Activated CD4-positive, CD25-positive, alpha-beta regulatory T cell treated with anti-CD3 and anti-CD28 coated beads, Interleukin-2, amount 50 U/mL, for 24 hours (primary cell): ENCODE data around the gene PPT2.
"Not testable (repeated sequence)": the region's sequence is repeated elsewhere in the genome, so short reads cannot be mapped to it uniquely, and the experiment has no call there.

ENCODE experiments used
- ATAC-seq, 2 donors: fragments of 150-1000 bp; cut with Tn5 transposase; one replicate each; pipeline ENCODE4 v1.10.0; 2021; ENCODE audit warnings: mild to moderate bottlenecking in 1 of 2, moderate library complexity in 1 of 2

The PPT2 gene

DNA sequence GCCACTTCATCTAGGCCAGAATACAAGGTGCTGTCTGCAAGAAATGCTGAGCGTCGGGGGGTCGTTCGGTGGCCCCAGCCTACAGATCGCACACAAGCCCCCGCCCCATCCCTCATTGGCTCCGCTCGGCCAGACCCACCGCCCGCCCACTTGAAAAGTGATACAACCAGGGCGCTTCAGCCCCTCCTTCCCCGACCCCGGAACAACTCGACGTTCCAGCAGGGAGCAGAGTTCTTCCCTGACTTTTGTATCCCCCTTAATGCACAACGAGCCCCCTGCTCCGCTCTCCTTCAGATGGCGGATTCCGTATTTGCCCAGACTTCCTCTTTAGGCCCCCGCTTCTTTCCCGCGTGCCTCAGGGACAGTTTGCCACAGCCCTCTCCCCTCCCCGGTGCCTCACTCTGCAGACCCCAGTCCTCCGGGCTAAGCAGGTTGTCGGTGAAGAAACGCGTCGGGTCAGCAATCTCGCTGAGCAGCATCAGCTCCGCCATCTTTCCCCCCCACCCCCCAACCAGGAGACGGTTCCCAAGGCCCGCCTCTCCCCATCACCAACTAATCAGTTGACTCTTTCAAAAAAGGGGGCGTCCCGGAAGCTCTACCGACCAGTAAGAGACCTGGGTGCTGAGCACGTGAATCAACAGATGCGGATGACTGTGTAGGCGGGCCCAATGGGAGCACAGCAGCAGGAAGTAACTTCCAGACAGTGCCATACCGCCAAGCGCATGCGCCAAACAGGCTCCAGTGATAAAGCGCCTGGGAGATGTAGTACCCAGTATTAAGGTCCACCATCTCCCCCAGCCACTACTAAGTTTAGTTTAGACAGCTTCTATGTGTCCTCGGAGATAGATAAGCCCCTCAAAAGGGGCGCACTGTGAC lies 26.0 kb upstream of the PPT2 start, which contains the start of gene ATF6B:
Gene ATF6B, minus strand, starts transcription at position 530 of the 876 bp plus-strand sequence. Its CDS starts 39 bp downstream, at position 491.
- peak; percentile 94 to 96 for ATAC-seq

DNA sequence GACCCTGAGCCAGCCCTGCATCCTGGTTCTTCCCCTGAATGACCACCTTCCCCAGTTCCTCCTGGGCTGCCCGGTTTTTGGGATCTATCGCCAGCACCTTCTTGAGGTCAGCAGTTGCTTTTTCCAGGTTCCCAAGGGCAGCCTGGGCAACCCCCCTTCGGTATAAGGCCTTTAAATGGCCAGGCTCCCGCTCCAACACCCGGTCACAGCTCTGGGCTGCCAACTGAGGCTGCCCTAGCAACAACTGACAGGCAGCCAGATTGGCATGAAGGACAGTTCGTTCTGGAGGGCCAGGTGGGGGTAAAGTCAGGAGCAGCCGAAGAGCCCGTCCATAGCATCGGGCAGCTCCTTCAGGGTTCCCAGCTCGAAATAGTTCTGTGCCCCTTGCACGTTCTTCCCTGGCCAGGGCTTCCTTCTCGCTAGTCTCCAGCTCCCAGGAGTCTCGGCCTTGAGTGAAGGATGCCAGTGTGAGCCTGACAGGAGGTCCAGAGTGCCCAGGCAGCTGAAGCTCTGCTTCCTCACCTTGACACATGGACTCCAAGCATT lies 25.1 kb upstream of the PPT2 start:
- no peak for ATAC-seq

DNA sequence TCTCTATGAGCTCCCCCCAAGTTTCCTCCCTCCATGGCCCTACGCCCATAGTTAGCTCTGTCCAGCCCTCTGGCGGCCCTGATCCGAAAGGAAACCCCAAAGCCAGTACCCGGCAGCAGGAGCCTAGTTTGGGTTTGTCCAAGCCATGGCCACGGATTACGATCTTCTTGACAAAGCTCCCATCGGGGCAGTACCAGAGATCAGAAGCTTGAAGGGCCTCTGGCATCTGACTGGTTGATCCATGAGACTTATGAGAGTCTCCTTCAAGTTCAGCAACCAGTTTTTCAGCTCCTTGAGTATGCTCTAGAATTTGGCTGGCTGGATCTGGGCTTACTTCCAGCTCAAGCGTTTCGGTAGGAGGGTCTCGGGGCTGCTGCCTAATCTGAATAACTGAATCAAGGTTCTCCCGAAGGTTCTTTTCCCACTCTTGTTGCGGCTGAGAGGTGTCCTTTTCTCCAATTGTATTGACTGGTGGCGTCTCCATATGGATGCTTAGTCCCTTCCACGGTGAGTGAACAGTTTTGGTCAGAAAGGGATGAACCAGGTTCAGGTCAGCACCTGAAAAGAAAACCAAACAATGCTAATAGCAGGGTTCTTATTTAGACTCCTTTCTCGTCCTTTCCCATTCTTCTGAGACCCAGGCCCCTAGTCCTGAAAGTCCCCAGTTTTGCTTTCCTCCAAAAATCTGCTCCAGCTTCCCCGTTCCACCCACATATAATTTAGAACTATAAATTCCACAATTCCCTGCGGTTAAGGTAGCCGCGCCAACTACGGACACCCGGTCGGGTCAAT lies 24.4 kb upstream of the PPT2 start:
- no peak for ATAC-seq

DNA sequence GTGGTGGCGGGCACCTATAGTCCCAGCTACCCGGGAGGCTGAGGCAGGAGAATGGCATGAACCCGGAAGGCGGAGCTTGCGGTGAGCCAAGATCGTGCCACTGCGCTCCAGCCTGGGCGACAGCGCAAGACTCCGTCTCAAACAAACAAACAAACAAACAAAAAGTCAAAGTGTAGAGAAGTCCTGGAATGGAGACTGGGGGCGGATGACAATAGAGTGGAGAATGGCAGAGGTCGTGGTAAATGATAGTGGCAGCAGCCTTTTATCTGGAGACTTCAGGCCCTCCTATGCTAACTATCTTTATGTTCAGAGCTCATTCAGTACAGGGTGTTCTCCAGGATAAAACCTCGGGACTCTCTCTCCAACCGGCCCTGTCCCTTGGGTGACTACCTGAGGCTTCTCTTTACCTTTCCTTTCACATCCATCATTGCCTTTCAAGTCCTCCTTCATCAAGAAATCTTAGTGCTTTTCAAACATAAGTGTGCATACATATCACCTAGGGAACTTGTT lies 22.4 kb upstream of the PPT2 start:
- ATAC-seq = no peak

DNA sequence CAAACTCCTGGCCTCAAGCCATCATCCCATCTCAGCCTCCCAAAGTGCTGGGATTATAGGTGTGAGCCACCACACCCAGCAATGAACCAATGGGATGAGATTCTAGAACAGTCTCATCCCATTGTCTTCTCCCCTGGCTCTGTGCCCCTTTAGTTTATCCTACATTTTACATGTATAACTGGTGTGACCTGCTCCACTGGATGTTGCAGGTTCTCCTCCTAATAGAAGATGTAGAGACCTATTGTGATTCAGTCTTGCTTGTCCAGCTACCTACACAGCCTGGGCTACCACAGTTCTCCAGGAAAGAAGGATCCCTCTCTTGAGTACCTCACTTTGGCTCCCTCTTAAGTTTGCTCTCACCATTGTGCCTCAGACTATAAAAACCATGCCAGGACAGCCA lies 21.8 kb upstream of the PPT2 start:
- ATAC-seq = no peak

DNA sequence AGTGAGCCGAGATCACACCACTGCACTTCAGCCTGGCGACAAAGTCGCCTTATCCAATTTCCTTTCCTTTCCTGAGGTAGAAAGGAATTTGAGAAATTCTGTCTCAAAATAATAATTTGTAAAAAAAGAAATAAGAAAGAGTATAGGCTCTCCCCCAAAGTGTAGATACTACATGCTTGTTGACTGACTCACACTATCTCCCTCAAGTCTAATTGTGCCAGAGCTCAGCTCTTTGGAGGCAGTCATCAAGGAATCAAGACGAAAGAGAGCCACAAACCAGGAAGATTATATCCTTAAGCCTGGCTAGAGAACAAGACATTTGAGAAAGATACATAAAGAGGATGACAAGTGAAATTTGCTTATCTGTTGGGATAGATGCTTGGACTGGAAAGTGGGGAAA lies 20.2 kb upstream of the PPT2 start:
- no peak for ATAC-seq

DNA sequence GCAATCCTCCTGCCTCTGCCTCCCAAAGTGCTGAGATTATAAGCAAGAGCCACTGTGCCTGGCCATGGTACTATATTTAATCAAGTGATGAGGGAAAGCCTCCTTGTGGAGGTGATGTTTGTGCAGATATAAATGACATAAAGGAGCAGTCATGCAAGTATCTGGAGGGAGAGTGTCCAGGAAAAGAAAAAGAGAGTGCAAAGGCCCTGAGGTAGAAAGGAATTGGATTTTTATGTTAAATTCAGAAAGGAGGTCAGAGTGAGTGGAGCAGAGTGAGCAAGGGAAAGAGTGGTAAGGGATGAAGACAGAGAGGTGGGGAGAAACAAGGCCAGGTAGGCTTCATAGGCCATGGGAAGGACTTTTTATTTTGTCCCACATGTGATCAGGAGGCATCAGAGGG lies 16.5 kb upstream of the PPT2 start:
- ATAC-seq = no peak

DNA sequence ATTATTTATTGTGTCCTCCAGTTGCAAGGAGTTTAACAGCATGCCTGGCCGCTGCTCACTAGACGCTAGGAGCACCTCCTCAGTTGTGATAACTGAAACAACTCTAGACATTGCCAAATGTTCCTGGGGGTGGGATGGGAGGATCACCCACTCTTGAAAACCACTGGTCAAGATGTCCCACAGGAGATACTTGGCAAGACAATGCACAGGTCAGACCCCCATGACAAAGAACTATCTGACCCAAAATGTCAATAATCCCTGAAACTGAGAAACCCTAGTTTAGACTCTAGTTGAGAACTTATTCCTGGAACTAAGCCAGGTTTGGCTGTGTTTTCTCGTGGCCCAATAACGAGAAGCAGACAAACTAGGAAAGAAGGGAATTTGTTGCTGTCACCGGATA lies 14.4 kb upstream of the PPT2 start:
- ATAC-seq = no peak

DNA sequence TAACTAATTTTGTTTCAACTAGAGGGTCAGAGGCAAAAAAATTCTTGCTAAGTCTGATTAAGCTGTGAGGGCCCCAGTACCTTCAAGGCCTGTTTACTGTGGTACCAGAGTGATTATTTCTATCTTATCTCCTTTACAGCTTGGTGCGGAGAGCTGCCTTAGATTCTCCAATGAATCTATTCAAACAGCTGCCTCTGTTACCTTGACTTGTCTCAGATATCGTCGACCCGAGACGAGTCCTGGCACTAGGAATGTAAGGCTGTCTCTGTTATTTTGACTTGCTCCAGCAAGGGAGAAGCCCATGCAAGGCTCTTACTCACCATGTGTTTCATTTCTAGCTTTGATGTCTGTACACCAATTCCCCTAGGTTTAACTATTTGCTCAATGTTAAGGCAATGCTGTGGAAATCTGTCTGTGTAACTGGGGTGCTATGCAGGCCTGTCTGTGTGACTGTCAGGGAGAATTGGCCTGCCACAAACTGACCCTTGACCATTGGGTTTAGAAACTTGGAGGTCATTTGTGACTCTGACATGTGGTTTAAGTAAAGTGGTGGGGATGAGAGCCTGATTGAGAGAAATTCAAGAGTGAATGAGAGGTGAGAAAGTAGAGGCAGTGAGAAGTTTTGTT lies 13.4 kb upstream of the PPT2 start:
- no peak for ATAC-seq

DNA sequence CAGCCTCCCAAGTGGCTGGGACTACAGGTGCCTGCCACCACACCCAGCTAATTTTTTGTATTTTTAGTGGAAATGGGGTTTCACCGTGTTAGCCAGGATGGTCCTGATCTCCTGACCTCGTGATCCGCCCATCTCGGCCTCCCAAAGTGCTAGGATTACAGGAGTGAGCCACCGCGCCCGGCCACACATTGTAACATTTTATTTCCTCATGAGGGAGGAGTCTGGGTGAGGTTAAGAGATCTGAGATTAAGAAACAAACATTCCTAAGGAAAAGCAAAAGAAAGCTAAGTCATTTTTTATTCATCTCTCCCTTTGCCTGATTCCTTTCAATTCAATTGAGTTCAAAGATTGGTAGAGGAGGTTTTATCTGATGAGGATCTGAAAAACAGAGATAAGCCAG lies 9.7 kb upstream of the PPT2 start:
- not testable (repeated sequence) for ATAC-seq

DNA sequence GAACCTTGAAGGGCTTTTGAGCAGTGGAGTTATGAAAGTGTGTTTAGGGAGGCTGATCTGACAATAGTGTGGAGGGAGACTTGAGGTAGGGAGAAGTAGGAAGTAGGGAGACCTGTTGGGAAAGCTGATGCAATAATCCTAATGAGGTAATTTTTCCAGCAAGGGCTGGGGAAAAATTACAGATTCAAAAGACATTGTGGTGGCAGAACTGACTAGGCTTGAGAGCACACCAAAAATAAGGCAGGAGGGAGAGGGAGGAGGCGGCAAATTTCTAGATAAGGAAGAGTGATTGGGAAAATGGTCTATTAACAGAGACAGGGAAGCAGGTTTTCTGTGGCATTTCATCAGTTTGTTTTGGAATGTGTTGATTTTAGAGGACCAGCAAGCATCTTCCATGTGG lies 7.7 kb upstream of the PPT2 start:
- no peak for ATAC-seq

DNA sequence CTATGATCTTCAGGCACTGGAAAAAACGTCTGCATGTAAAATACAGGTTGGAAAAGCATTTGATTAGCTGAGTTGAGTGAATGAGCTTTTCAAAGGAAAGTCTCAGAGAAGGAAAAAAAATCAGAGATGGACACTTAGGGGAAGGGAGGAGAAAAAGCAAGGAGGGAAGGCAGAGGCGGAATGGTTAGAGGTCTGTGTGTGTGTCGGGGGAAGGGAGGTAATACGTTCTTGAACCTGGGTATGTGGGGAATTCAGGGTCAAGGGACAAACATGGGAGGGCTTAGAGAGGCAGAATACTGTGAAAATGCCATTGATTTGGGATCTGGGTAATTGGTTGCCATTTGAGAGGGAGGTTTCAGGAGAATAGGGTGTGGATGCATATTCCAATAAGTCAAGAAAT lies 7.3 kb upstream of the PPT2 start:
- ATAC-seq = no peak

DNA sequence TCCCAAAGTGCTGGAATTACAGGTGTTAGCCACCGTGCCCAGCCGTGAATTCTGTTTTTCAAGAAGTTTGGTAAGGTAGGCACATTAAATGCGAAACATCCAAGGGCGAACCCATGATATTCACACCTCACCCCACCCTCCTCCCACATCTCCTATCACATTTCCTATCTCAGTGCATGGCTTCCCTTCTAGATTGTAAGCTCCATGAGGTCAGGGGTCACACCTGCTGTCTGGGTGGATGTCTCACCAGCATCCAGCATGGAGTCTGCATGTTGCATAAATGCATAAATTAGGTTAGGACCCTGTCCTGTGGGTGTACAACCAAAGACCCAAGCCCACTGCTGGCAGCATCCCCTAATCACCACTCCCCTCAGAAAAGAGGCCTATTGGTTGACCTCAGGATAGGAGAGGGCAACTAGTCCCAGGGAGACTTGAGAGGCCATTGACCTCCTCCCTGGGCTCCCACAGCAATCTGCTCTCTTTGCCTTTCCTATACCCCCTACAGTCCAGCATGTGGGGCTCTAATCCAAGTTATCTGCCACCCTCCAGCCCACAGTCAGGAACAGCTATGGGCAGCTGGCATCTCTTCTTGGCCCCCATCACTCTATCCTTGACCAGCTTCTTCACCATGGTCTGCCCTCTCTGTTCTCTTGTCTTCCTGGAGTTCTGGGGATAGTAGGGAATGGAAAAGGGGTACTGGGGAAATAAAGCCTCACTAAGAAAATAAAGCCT lies 6.4 kb upstream of the PPT2 start:
- no peak for ATAC-seq

DNA sequence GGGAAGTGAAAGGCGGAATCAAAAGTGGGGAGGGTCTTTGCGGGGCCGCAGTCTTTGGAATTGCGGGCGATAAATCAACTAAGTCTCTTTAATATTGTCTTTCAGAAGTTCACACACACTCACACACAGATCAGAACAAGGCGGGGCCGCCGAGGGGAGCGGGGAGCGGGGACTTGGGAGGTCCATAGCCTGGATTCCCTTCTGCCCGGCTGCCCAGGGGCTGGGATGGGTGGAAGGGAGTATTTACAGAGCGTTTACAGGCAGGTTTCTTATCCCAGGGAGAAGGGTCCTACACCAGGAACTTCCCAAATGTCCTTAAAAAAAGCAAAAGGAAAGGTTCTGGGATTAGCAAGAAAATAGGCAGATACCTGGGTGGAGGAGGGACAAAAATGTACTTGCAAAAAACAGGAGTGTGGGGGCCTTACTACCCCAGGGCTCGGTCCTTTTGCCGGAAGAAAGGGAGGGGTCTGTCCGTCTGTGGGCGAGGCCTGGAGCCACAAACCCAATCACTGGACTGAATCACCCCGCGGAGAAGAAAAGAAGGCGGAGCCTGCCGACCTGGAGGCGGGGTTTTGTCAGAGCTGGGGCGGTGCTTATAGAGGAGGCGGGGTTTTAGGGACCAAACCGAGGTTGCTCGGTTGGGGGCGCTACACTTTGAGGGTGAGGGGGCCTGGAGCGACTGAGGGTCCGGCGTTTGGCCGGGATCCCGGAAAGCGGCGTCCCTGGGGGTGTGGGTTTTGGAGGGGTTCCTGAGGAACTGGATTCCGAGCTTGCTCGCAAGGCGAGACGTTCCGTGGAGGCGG lies 5.5 kb upstream of the PPT2 start:
- ATAC-seq = peak; percentile 75 to 82

DNA sequence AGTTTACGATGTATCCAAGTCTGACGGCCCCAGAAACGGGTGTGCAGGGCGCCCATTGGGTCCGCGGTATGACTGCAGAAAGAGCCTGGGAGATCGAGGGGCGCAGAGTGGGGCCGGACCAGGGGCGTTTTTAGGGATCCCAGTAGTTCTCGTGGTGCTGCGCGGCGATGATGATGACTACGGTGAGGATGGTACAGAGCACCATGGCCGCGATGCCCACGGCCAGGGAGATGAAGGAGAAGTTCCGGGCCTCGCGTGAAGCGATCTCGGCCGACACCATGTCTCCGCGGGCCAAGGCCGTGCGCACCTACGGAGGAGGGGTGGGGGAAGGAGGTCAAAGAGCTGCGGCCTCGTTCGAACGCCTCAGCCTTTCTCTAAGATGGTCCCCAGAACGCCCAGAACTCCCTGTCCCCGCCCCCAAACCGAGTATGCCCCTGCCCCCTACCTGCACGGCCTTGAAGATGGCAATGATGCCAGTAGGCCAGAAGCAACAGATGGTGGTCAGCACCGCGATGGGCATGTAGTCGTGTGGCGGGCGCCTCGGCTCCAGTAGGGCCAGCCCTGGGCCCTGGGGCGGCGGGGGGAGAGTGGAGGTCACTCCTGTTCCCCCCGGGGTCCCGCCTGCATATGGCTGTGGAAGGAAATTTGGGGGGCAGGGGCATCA lies 4.7 kb upstream of the PPT2 start:
- peak; percentile 16 to 36 for ATAC-seq

DNA sequence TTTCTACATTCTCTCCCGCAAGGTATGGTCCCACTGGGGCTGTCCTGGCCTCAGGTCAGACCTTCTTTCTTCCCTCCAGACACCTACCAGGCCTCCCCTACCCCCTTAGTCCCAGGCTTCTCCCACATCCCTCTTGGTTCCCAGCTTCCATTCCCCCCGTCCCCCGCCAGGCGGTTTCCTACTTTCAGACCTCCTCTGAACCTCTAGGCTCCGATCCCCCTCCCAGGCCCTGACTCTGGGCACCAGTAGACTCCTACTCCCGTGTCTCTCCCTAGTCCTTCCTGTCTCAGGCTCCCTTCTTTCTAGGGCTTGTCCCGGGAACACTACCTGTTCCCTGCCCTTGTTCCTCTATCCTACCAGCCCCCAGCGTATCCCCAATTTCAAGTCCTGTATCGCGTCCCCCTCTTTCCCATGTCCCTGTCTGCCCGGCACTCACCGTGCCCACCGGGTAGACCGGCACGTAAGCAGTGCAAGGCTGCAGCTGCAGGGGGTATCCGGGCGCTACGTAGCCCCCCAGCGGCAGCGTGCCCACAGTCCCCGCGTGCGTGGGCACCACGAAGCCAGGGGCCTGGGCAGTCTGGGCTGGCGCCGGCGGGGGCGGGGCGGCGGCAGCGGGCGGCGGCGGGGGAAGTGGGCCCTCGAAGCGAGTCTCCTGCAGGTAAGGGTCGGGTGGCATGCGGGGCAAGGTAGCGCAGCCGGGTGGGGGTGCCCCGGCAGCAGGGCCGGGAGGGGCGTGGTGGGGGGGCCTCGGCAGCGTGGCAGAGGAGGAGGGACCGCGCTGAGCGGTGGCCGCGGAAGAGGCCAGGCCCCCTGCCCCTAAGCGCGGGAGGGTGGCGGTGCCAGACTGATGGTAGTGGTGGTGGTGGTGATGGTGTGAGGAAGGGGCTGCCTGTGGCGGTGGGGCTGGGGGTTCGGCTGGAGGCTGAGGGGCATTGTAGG lies 3.7 kb upstream of the PPT2 start:
- ATAC-seq = no peak

DNA sequence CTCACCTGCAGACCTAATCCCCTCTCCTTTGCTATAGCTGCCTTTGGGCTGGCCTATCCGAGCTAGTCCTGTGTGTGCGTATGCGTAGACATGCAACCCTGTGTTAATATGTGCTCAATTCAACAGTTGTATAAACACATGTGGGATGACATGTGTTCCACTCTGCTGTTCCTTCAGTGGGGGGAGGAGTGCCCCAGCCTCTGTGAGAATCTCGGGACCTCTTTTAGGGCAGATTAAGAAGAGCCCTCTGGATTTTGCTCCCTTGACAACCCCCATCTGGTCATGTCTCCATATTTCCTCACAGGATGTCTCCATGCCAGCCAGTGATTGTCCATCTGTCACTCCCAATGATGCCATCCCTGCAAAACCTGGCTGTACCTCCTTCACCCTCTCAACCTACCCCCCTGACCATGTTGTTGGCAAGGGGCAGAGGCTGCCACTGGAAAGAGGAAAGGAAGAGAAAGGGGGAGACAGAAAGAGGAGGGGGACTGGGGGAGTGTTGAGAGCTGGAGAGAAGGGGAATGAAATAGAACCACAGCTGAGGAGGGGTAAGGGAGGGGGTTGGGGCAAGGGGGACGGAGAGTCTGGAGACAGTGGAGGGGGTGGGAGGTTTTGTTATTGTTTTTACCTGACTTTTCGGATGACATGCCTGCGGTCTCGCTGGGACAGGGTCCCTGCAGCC lies 2.6 kb upstream of the PPT2 start:
- ATAC-seq = no peak

DNA sequence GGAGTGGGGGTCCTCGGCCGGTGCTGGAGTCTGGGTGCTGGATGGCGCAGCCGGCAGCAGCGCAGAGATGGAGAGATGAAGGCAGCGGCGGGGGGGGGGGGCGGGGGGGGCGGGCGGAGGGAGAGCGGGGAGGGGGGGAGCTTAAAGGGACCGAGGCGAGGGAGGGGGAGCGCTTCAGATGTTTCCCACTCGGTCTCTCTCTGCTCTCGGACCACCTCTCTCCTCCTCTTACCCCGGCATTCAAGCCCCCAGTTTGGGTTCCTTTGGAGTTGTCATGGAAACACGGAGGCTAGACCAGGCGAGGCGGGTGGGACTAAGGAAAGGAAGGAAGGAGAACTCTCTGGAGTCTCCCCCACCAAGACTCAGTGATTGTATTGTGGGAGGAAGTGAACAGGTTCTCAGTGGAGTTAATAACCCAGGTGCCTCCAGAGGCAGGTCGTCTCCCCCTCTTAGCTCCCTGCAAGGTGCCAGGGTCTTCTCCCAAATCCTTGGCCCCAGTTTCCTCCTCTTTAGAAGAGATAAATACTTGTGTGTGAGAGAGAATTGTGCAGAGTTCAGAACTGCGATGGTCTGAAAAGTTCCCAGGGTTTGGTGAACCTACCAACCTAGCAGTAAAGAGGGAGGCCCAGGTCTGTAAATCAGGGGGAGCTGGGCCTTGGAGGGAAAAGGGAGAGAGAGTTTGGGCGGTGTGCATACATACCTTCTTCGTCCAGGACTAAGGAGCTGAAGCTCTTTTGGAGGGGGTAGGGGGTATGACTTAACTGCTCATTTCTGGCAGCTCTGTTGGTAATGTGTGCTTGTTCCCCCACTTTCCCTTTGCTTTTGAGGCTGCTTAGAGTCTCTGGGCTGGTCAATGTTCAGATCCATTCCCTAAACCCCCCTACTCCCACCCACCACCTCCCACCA lies 1.8 kb upstream of the PPT2 start, which contains the start of gene PRRT1:
Gene PRRT1, minus strand, starts transcription at position 77 of the 906 bp plus-strand sequence. CDS start 112 bp downstream, outside the sequence.
- no peak for ATAC-seq
